ENCODE measurements around the gene NECTIN1. TPM values are rescaled to one million over a fixed set of nuclear protein-coding genes. Genes with fewer than 3 reads are reported as not detected.

NECTIN1 gene
- total RNA-seq, 4 donors from 2014 or later = 2.2 to 4.3 (median 2.5) TPM

DNA sequence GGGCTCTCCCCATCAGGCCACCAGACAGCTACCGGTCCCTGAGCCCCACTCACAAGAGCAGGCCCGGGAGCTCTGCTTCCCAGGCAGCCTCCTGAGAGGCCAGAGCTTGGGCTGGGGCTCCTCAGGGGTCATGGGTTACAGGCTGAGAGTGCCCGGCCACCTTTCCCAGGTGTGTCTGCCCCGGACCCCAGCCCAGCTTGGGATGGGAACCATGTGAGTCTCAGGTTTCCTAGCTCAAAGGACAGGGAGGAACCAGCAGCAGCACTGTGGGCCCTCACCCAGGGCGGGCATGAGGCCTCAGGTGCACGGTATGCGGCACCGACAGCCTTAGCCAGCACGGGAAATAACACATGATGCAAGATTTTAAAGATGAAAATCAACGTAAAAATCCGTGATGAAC, 90.1 kb downstream of the NECTIN1 start:
- ATAC-seq (ENCODE audit: low FRiP score) (no peak), DNase-seq (ENCODE audit: low spot score) (no peak)
- TF ChIP-seq, protein P1, sequence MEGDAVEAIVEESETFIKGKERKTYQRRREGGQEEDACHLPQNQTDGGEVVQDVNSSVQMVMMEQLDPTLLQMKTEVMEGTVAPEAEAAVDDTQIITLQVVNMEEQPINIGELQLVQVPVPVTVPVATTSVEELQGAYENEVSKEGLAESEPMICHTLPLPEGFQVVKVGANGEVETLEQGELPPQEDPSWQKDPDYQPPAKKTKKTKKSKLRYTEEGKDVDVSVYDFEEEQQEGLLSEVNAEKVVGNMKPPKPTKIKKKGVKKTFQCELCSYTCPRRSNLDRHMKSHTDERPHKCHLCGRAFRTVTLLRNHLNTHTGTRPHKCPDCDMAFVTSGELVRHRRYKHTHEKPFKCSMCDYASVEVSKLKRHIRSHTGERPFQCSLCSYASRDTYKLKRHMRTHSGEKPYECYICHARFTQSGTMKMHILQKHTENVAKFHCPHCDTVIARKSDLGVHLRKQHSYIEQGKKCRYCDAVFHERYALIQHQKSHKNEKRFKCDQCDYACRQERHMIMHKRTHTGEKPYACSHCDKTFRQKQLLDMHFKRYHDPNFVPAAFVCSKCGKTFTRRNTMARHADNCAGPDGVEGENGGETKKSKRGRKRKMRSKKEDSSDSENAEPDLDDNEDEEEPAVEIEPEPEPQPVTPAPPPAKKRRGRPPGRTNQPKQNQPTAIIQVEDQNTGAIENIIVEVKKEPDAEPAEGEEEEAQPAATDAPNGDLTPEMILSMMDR (IDR thresholded peaks at IDR 0.05) = no peak

DNA sequence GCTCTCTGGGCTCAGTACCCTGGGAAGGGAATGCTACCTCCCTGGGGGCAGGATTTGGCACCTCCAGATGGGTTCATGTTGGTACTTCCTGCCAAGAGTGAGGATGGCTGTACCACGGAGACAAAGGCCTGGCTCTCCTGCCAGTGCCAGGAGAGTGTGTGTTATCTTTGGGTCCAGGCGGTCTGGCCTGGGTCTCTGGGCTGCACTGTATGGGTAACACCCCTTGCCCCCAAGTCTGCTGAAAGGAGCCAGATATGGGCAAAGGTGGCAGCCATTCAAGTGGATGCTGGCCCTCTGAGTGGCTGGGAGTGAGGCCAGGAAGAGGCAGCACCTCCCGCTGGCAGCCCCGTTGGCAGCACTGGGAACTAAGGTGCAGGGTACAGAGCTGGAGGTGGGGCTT, 91.5 kb downstream of the NECTIN1 start:
- no peak for DNase-seq (ENCODE audit: low spot score)
- TF ChIP-seq, protein P1 (IDR thresholded peaks at IDR 0.05) = no peak
- no peak for ATAC-seq (ENCODE audit: low FRiP score)

DNA sequence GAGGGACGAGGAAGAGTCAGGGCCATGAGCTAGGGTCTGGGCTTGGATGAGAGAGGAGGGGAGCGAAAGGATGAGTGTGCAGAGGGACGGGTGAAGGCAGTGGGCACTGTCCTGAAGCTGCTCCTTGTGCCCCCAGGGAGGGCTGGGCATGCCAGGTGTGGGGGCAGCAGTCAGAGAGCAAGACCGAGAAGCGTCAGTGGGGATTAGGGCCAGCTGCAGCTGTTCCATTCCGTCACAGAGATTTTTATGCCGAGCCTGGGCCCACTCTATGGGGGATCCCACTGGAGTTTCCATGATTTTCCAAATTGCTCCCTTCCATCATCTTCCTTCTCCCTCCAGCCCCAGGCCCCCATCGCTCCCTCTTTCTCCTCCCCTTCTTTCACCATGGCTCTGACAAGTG, 93.2 kb downstream of the NECTIN1 start:
- TF ChIP-seq, protein P1 (IDR thresholded peaks at IDR 0.05) = no peak
- ATAC-seq (ENCODE audit: low FRiP score) (no peak), DNase-seq (ENCODE audit: low spot score) (no peak)

DNA sequence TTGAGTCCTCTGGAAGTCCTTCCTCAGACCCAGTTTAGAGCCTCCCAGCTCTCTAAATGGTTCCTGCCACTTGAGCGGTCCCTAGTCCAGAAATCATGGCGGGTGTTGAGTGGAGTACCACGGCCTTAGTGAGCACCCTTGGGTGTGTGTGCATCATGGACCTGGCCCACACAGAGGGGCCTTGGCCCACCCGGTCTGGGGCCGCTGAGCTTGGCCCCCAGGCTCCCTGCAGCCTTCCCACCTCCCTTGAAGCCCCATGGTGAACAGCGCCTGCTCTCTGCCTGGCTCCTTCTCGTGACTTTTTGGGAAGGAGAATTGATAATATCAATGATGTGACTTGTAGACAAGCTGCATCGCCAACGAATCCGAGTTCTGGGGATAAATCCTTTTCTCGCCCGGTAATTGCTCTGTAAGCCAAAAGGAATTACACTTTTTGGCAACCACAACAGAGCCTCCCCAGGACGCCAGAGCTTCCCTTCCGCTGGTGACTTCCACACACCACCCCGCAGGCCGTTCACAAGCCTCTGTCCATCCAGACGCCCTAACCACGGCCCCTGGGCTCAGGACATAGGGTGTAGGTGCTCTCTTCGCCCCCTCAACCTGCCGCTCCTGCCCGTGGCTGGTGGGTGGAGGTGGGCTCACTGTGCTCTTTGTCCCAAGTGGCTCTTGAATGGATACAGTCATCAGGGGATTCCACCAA, 93.8 kb downstream of the NECTIN1 start:
- DNase-seq (ENCODE audit: low spot score) (no peak), ATAC-seq (ENCODE audit: low FRiP score) (no peak)
- TF ChIP-seq, protein P1 (IDR thresholded peaks at IDR 0.05) = no peak

DNA sequence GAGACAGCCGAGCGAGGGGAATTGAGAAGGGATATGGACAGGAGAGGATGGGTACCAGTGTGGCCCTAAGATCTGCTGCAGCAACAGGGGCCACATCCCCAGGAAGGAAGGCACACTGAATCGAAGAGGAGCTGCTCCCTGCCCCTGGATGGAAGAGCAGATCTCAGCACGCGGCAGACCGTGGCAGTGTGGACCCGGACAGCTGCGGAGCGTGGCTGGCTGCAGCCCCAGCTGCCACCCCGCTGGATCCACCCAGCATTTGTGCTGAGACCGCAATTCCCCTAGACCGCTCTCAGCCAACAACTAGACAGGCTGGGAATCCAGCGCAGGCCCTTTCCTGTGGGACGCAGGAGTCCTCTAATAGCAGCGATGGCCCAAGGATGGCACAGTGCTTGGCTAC, 94.7 kb downstream of the NECTIN1 start:
- DNase-seq (ENCODE audit: low spot score) = no peak
- no peak for ATAC-seq (ENCODE audit: low FRiP score)
- TF ChIP-seq, protein P1 (IDR thresholded peaks at IDR 0.05) = no peak

DNA sequence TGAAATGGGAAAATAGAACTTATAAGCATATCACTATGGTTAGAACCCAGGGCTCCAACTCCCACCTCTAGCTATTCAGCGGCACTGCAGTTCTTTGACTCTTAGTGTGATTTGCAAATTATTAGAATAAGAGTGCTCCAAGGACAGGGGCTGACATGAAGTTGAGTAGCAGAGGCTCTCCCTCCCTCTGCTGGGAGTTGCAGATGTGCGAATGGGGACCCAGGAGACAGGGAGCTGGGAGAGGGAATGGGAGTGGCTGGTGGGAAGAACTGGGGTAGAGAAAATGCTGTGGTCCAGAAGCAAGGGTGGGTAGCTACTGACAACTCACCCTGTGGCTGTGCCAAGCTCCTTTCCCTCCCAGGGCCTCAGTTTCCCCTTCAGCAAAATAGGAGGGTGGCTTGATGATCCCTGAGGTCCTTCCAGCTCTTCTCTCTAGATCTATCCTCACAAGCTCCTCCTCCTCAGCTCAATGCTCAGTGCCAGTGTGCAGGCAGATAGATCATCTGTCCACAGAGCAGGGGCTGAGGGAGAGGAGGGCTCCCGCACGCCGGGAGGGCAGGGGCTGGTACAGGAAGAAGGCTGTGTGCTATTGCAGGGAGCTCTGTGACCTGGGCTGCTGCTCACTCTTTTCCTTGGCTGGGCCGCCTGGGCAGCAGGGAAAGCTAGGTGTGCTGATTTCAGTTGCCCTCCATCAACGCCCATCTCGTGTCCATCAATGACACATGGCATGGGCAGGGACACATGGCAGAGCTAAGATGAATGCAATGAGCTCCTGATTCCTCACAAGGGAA, 99.0 kb downstream of the NECTIN1 start:
- no peak for ATAC-seq (ENCODE audit: low FRiP score)

More for the DNA sequence above, 99.0 kb downstream of the NECTIN1 start:
- no peak for DNase-seq (ENCODE audit: low spot score)
- TF ChIP-seq, protein P1 (IDR thresholded peaks at IDR 0.05) = no peak

Data from omental fat pad (tissue), 4 donors.